Natural killer cell (primary cell): ENCODE results near the gene NSD1. TPM values are rescaled to one million over a fixed set of nuclear protein-coding genes. Genes with fewer than 3 reads are reported as not detected.
"Not testable (repeated sequence)": the region's sequence is repeated elsewhere in the genome, so short reads cannot be mapped to it uniquely, and the experiment has no call there.

Experiments used
- ATAC-seq, 3 donors: fragments of 150-1000 bp in 2 of 3; fragments of 200-7000 bp in 1 of 3; cut with Tn5 transposase; 1 replicate in 1 of 3; 2 replicates in 2 of 3; pipeline ENCODE4 v1.10.0; 2021; ENCODE audit warnings: mild to moderate bottlenecking in 2 of 3, moderate library complexity in 2 of 3
- DNase-seq, 2 donors: peaks; one replicate each; pipeline versions ENCODE4 v3.0.0 to v3.0.0-alpha.2; 2013 to 2021; ENCODE audit warnings: mixed read lengths in 1 of 2
- H3K27ac ChIP-seq: one replicate; pipeline ENCODE4 v1.5.1; 2013; ENCODE audit warnings: mild to moderate bottlenecking, low read length
- H3K27me3 ChIP-seq: one replicate; pipeline ENCODE4 v1.6.1; 2013; ENCODE audit warnings: low read length; ENCODE audit not compliant: control insufficient read depth, insufficient read depth
- H3K36me3 ChIP-seq: one replicate; pipeline ENCODE4 v1.6.1; 2013; ENCODE audit warnings: low read length; ENCODE audit not compliant: control insufficient read depth, insufficient read depth
- H3K4me1 ChIP-seq: one replicate; pipeline ENCODE4 v1.6.1; 2013; ENCODE audit warnings: low read length; ENCODE audit not compliant: control insufficient read depth, insufficient read depth
- H3K4me3 ChIP-seq: one replicate; pipeline ENCODE4 v1.5.1; 2013; ENCODE audit warnings: low read length
- H3K9me3 ChIP-seq: one replicate; pipeline ENCODE4 v1.6.1; 2013; ENCODE audit warnings: low read length; ENCODE audit not compliant: control insufficient read depth, insufficient read depth
- H3K27ac Mint-ChIP-seq, 2 donors: one replicate each; pipeline ENCODE4 v1.8.0; 2022; ENCODE audit warnings: mild to moderate bottlenecking in 2 of 2, mixed read lengths in 2 of 2, moderate library complexity in 1 of 2
- H3K27me3 Mint-ChIP-seq, 2 donors: one replicate each; pipeline ENCODE4 v1.8.0; 2022; ENCODE audit warnings: low read depth in 2 of 2, mixed read lengths in 2 of 2
- H3K36me3 Mint-ChIP-seq: one replicate; pipeline ENCODE4 v1.8.0; 2022; ENCODE audit warnings: mixed read lengths
- H3K4me1 Mint-ChIP-seq, 2 donors: one replicate each; pipeline ENCODE4 v1.8.0; 2022; ENCODE audit warnings: mixed read lengths in 2 of 2
- H3K4me3 Mint-ChIP-seq: one replicate; pipeline ENCODE4 v1.8.0; 2022; ENCODE audit warnings: mild to moderate bottlenecking, moderate library complexity, mixed read lengths
- H3K9me3 Mint-ChIP-seq, 2 donors: one replicate each; pipeline ENCODE4 v1.8.0; 2022; ENCODE audit warnings: mixed read lengths in 2 of 2
- WGBS: methylation state at CpG from one replicate; pipeline ENCODE4 v1.1.7; 2013; ENCODE audit warnings: missing lambda C conversion rate; ENCODE audit not compliant: insufficient coverage; 5-methylcytosine and 5-hydroxymethylcytosine counted together
- intact Hi-C: fragments of 100-400 bp; cut with micrococcal nuclease; formaldehyde crosslinking; loops from one replicate; pipeline ENCODE4 v1.14.2; 2022
- total RNA-seq, 4 donors: library from RNA; stranded (reverse); fragments of 120-200 nt in 1 of 4; gene quantifications; one replicate each; pipeline versions ENCODE4 v1.2.3 to v1.2.4, GENCODE V29; 2013 to 2022
- TF ChIP-seq, protein P1 (sequence below): fragments of 200-600 bp; IDR thresholded peaks from one replicate; pipeline ENCODE4 v1.8.0; 2022; ENCODE audit warnings: antibody characterized with exemption

Gene NSD1
- total RNA-seq, 3 donors from 2014 or later (not counting 1 experiment from before 2014, with no cell fraction given), result 117 to 147 (median 143) TPM

DNA sequence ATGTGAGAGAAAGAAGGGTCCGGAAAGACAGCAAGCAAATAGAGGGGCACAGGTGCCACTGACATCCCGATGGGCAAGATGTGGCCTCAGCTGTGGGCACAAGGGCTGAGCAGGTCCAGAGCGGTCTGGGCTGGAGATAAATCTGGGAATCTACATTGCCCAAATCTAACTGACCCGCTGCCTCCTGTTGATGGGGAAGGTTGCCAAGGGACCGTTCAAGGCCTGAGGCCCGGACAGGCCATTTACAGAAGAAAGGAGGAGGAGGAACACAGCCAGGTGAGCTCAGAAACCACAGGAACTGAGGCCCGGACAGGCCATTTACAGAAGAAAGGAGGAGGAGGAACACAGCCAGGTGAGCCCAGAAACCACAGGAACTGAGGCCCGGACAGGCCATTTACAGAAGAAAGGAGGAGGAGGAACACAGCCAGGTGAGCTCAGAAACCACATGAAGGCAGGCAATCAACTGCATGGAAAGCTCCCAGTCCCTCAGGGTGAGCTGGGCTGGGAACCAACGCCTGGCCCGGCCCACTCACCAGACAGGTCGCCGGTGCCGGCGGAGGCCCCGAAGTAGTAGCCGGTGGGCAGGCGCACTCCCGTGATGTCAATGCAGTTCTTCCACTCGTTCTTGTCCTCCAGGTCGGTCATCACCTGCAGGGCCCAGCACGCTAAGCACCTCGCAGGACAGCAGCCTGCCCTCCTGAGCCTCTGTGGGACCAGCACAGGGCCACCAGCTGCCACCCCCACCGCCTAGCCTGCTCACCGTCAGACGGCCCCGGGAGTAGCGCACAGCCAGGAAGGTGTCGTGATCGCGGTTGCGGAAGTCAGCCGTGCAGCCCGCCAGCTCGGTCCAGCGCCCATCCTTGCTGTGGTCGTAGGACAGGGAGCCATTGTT, 203.3 kb downstream of the NSD1 start:
- no peaks in the 10 kb centered on the region for H3K27me3 ChIP-seq
- intact Hi-C loops, result no loop called here
- Mint-ChIP-seq H3K4me3 (no peak overlapping the region), H3K36me3 (peaks cover 7% of the 10 kb centered on the region), H3K9me3 (no peaks in the 10 kb centered on the region), H3K4me1 (peaks cover 19 to 50% of the 10 kb centered on the region in 2 donors), H3K27me3 (no peaks in the 10 kb centered on the region), H3K27ac (peak overlapping the region in 1 of 2 donors; percentile 29)
- no peak for DNase-seq
- H3K4me1 ChIP-seq, result peaks cover 83% of the 10 kb centered on the region
- no peaks in the 10 kb centered on the region for H3K9me3 ChIP-seq
- H3K4me3 ChIP-seq, result no peak overlapping the region
- peaks cover 60% of the 10 kb centered on the region for H3K36me3 ChIP-seq
- no peak for ATAC-seq
- no peak overlapping the region for H3K27ac ChIP-seq
- 95% methylated on average over 36 of the region's 36 CpGs for WGBS
- TF ChIP-seq, protein P1, sequence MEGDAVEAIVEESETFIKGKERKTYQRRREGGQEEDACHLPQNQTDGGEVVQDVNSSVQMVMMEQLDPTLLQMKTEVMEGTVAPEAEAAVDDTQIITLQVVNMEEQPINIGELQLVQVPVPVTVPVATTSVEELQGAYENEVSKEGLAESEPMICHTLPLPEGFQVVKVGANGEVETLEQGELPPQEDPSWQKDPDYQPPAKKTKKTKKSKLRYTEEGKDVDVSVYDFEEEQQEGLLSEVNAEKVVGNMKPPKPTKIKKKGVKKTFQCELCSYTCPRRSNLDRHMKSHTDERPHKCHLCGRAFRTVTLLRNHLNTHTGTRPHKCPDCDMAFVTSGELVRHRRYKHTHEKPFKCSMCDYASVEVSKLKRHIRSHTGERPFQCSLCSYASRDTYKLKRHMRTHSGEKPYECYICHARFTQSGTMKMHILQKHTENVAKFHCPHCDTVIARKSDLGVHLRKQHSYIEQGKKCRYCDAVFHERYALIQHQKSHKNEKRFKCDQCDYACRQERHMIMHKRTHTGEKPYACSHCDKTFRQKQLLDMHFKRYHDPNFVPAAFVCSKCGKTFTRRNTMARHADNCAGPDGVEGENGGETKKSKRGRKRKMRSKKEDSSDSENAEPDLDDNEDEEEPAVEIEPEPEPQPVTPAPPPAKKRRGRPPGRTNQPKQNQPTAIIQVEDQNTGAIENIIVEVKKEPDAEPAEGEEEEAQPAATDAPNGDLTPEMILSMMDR, result no peak

DNA sequence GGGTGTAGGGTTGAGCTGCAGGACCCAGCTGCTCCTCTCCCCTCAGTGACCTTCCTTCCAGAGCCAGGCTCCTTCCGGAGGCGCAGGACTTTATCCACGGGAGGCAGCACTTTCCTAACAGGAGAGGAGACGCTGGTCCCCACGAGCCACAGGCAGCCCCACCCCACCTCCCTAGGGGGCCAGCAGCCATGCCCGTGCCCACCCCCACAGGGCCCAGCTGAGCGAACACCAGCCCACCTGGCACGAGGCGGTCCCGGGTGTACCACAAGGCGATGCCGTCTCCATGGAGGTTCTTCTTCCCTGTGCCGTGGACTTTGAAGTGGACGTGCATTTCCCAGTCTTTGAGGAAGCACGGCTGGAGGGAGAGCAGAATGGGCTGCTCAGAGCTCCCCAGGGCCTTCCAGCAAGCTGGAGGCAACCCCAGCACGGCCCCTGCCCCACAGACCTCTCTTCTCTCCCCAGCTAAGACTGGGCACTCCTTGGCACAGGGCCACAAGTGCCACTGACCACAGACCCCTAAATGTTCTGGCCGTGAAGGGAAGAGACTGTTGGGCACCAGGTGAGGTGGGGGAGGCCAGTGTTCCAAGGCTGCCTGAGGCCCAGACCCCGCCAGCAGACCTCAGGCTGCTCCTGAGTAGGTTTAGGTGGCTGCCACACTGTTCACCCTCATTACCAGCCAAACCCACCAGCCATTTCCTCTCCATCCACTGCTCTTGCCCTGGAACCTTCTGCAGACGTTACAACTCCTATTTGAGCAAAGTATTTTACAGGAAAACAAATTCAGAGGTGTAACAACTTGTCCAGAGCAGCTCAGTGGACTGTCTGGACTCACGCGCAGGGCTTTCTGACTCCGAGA, 204.9 kb downstream of the NSD1 start:
- Mint-ChIP-seq H3K27ac (peak overlapping the region; percentile 37 to 78), H3K4me1 (peaks cover 17 to 42% of the 10 kb centered on the region in 2 donors), H3K9me3 (no peaks in the 10 kb centered on the region), H3K36me3 (peaks cover 7% of the 10 kb centered on the region), H3K27me3 (no peaks in the 10 kb centered on the region), H3K4me3 (peak overlapping the region; percentile 71)
- DNase-seq, result no peak
- Histone ChIP-seq H3K4me3 (no peak overlapping the region), H3K9me3 (no peaks in the 10 kb centered on the region), H3K36me3 (peaks cover 56% of the 10 kb centered on the region), H3K27me3 (no peaks in the 10 kb centered on the region), H3K27ac (peak overlapping the region; percentile 30), H3K4me1 (peaks cover 66% of the 10 kb centered on the region)
- WGBS, result 85% methylated on average over 22 of the region's 22 CpGs
- intact Hi-C loops, result no loop called here
- ATAC-seq, result peak; percentile 30 to 51 (median 37)
- TF ChIP-seq, protein P1, result no peak

DNA sequence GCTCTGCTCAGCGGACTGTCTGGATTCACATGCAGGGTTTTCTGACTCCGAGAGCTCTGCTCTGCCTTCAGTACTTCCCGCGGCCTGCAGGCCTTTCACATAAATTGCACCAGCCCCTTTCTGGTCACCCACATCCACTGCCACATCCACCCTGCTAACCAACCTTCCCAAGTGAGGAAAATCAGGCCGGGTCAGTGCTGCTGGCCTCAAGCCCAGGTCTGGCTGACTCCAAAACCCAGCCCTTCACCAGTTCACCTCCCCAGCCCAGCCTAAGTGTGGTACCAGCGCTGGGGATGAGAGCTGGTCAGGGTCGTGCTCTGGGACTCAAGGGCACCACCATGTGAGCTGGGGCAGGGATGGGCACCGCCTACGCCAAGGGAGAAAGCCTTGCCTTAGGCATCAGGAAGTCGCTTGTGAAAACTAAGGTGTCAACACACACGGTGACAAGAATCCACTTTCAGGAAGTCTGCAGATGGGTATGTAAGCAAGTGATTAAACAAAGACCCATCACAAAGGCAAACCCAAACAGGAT, 205.6 kb downstream of the NSD1 start:
- WGBS, result 31% methylated on average over 11 of the region's 11 CpGs
- Mint-ChIP-seq H3K9me3 (no peaks in the 10 kb centered on the region), H3K36me3 (peaks cover 7% of the 10 kb centered on the region), H3K27ac (peak overlapping the region; percentile 37 to 78), H3K4me3 (peak overlapping the region; percentile 71), H3K27me3 (no peaks in the 10 kb centered on the region), H3K4me1 (peaks cover 17 to 38% of the 10 kb centered on the region in 2 donors)
- Histone ChIP-seq H3K9me3 (no peaks in the 10 kb centered on the region), H3K27ac (peak overlapping the region; percentile 30), H3K4me1 (peaks cover 60% of the 10 kb centered on the region), H3K36me3 (peaks cover 51% of the 10 kb centered on the region), H3K4me3 (no peak overlapping the region), H3K27me3 (no peaks in the 10 kb centered on the region)
- intact Hi-C loops, result no loop called here
- TF ChIP-seq, protein P1, result no peak
- ATAC-seq (peak; percentile 60 to 79 (median 72)), DNase-seq (no peak)

DNA sequence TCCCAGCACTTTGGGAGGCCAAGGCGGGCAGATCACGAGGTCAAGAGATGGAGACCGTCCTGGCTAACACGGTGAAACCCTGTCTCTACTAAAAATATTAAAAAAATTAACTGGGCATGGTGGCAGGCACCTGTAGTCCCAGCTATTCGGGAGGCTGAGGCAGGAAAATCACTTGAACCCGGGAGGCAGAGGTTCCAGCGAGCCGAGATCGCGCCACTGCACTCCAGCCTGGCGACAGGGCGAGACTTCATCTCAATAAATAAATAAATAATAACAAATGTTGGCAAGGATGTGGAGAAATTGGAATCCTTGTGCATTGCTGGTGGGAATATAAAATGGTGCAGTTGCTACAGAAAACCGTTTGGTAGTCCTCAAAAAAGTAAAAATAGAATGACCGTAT, 209.4 kb downstream of the NSD1 start:
- peaks cover 29 to 37% of the 10 kb centered on the region in 2 donors for H3K4me1 Mint-ChIP-seq
- intact Hi-C loops, H3K4me3 Mint-ChIP-seq, H3K9me3 ChIP-seq, ATAC-seq, H3K27ac ChIP-seq, H3K9me3 Mint-ChIP-seq, H3K27me3 ChIP-seq, DNase-seq, H3K4me3 ChIP-seq, H3K36me3 Mint-ChIP-seq, H3K27me3 Mint-ChIP-seq, H3K27ac Mint-ChIP-seq: not testable (repeated sequence)
- Histone ChIP-seq H3K4me1 (peaks cover 32% of the 10 kb centered on the region), H3K36me3 (peaks cover 29% of the 10 kb centered on the region)
- 97% methylated on average over 9 of the region's 14 CpGs for WGBS
